Liver (tissue), 3 donors: Measurements from ENCODE around the gene NOTO.

Experiments
- CTCF ChIP-seq: fragments of 150-350 bp; IDR thresholded peaks from 2 replicates; pipeline ENCODE4 v1.5.1; 2017; ENCODE audit warnings: improper control_type of control experiment, low read depth, low read length; ENCODE audit not compliant: missing input control
- GABPA ChIP-seq, 2 donors: IDR thresholded peaks in 1 of 2; conservative IDR thresholded peaks in 1 of 2; 2 replicates each; pipeline ENCODE4 v1.6.1; 2016; ENCODE audit warnings: antibody characterized with exemption in 2 of 2, mild to moderate bottlenecking in 1 of 2, moderate library complexity in 1 of 2
- JUND ChIP-seq, 2 donors: IDR thresholded peaks; 2 replicates each; pipeline ENCODE4 v1.6.1; 2016; ENCODE audit warnings: antibody characterized with exemption in 2 of 2
- TAF1 ChIP-seq: conservative IDR thresholded peaks from 2 replicates; pipeline ENCODE4 v1.6.1; 2016; ENCODE audit warnings: antibody characterized with exemption, mild to moderate bottlenecking
- YY1 ChIP-seq: IDR thresholded peaks from 2 replicates; pipeline ENCODE4 v1.6.1; 2016; ENCODE audit warnings: antibody characterized with exemption, mild to moderate bottlenecking
- ZBTB33 ChIP-seq: IDR thresholded peaks from 2 replicates; pipeline ENCODE4 v1.6.1; 2016; ENCODE audit warnings: antibody characterized with exemption
- donor health status: healthy.
- donor health status: healthy.

GRCh38 chr2:73210019-73210418 lies 7.6 kb downstream of the NOTO start:
- TF ChIP-seq CTCF (no peak), JUND (IDR thresholded peaks at IDR 0.05) (no peak), ZBTB33 (no peak), YY1 (no peak), GABPA (IDR thresholded peaks at IDR 0.05 in 1 of 2, conservative IDR thresholded peaks at IDR 0.05 in 1 of 2) (no peak), TAF1 (no peak)
